ENCODE results near the gene PRSS53. TPM values are rescaled to one million over a fixed set of nuclear protein-coding genes. Genes with fewer than 3 reads are reported as not detected.
"Not testable (repeated sequence)": the region's sequence is repeated elsewhere in the genome, so short reads cannot be mapped to it uniquely, and the experiment has no call there.

The PRSS53 gene
- total RNA-seq, 2 experiments from 2014 or later = 4.7 to 4.9 TPM

- Mint-ChIP-seq H3K36me3 (ENCODE audit: low read depth) (peaks cover 23% of the 10 kb centered on the region), H3K4me1 (peaks cover 39% of the 10 kb centered on the region), H3K4me3 (no peak overlapping the region), H3K9me3 (no peaks in the 10 kb centered on the region), H3K27ac (no peak overlapping the region), H3K27me3 (no peaks in the 10 kb centered on the region)
- no peak for DNase-seq
- CTCF ChIA-PET = no interaction called here
- POLR2A ChIA-PET = no interaction called here
Measured at GRCh38 chr16:31112711-31113110, 24.0 kb upstream of the PRSS53 start.

- H3K4me3 Mint-ChIP-seq = no peak overlapping the region
- no peak for DNase-seq
- no peaks in the 10 kb centered on the region for H3K27me3 Mint-ChIP-seq
- H3K27ac Mint-ChIP-seq = no peak overlapping the region
- ChIA-PET POLR2A (interaction anchor here (1.4 kb wide), 1 partner anchor 38 kb away, joined by 3 read pairs; the partner anchor contains the start of genes ZNF646 and ZNF668), CTCF (no interaction called here)
- H3K9me3 Mint-ChIP-seq = no peaks in the 10 kb centered on the region
- peaks cover 41% of the 10 kb centered on the region for H3K4me1 Mint-ChIP-seq
- peaks cover 23% of the 10 kb centered on the region for H3K36me3 Mint-ChIP-seq (ENCODE audit: low read depth)
Measured at GRCh38 chr16:31111881-31112466, 23.2 kb upstream of the PRSS53 start.

GRCh38 chr16:31110106-31111034, 21.6 kb upstream of the PRSS53 start:
- Mint-ChIP-seq H3K27ac (no peak overlapping the region), H3K4me1 (peaks cover 40% of the 10 kb centered on the region), H3K27me3 (no peaks in the 10 kb centered on the region), H3K9me3 (no peaks in the 10 kb centered on the region), H3K36me3 (ENCODE audit: low read depth) (peaks cover 23% of the 10 kb centered on the region), H3K4me3 (peak overlapping the region; percentile 71)
- POLR2A ChIA-PET = interaction anchor here (1.4 kb wide), 2 partner anchors 36 to 37 kb away, joined by 3 to 4 read pairs; partner anchors contain the start of genes ZNF646 and ZNF668
- no peak for DNase-seq
- CTCF ChIA-PET = no interaction called here

- peak overlapping the region; percentile 71 for H3K4me3 Mint-ChIP-seq
- CTCF ChIA-PET = no interaction called here
- peak overlapping the region; percentile 51 for H3K27ac Mint-ChIP-seq
- H3K4me1 Mint-ChIP-seq = peaks cover 38% of the 10 kb centered on the region
- DNase-seq = no peak
- no peaks in the 10 kb centered on the region for H3K27me3 Mint-ChIP-seq
- H3K36me3 Mint-ChIP-seq (ENCODE audit: low read depth) = peaks cover 23% of the 10 kb centered on the region
- H3K9me3 Mint-ChIP-seq = no peaks in the 10 kb centered on the region
- POLR2A ChIA-PET = interaction anchor here (1.4 kb wide), 1 partner anchor 36 kb away, joined by 4 read pairs; the partner anchor contains the start of genes ZNF646 and ZNF668
Measured at GRCh38 chr16:31109622-31110021, 20.9 kb upstream of the PRSS53 start.

DNA sequence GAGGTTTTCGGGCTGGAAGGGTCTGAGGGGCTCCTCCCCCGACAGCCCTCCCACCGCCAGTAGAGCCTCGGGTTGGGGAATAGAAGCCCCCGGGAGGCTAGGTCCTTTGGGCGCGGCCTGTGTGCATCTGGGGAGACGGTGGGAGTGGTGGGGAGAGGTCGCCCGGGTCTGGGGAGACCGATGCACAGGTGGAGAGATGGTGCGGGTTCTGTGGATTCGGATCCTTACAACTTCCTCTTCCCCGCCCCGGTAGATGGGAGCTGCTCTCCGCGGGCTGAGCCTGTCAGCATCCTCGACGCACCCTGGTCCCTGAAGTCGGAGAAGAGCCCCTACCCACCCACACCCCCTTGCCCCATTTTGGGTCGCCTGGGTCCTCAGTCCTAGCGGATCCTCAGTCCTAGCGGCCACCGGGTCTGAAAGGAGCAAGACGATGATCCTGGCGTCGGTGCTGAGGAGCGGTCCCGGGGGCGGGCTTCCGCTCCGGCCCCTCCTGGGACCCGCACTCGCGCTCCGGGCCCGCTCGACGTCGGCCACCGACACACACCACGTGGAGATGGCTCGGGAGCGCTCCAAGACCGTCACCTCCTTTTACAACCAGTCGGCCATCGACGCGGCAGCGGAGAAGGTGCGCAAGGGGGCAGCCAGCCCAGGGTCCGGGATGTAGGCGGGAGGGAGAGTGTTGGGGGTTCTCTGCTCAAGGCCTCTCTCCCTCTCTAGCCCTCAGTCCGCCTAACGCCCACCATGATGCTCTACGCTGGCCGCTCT, 20.2 kb upstream of the PRSS53 start:
- CTCF ChIA-PET = no interaction called here
- H3K27me3 Mint-ChIP-seq = no peaks in the 10 kb centered on the region
- H3K36me3 Mint-ChIP-seq (ENCODE audit: low read depth) = peaks cover 23% of the 10 kb centered on the region

DNA sequence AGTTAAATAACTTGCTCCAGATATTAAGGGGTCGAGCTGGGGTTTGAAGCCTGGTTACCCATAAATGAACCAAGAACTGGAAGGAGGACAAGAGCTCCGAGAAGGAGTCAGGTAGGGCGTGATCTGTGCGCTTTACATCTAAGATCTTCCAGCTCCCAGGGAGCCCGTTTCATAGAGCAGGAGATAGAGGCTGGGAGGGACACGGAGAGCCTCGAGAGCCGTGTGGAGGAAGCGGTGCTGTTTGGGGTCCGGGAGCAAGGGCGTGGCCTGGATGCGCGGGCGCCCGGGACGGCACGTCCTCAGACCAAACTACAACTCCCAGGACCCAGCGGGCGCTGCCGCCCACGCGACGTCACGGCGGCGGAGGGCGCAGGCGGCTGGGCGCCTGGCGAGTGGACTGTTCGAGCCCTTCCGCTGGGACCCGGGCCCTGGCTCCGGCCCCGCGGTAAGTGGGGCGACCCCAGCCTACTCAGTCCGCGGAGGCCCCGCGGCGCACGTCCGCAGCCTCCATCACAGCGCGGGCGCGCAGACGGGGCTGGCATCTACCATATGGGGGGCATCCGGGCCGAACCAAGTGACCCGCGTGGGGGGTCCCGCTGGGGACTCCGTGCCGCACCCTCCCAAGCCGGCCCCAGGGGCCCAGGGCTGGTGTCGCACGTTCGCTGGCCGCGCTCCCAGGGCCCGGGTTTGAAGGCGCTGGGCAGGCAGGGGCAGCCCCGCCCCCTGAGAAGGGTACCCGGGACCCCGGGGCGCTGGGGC, 19.5 kb upstream of the PRSS53 start, which contains the start of gene BCKDK:
Gene BCKDK, plus strand, starts transcription at position 352 of the 759 bp plus-strand sequence. CDS start 838 bp downstream, outside the sequence.
- Mint-ChIP-seq H3K9me3 (no peaks in the 10 kb centered on the region), H3K36me3 (ENCODE audit: low read depth) (peaks cover 23% of the 10 kb centered on the region), H3K4me3 (peak within 1 kb of the TSS; percentile 75), H3K4me1 (peaks cover 30% of the 10 kb centered on the region), H3K27me3 (no peaks in the 10 kb centered on the region), H3K27ac (peak within 1 kb of the TSS; percentile 68)
- ChIA-PET CTCF (no interaction called here), POLR2A (interaction anchor here (1.0 to 2.0 kb wide), 2 partner anchors 9 to 72 kb away, joined by 5 to 7 read pairs; partner anchors contain the start of genes FUS and KAT8)
- DNase-seq = peak; percentile 82

More for the DNA sequence above, 20.2 kb upstream of the PRSS53 start:
- no peak for DNase-seq
- H3K4me3 Mint-ChIP-seq = peak overlapping the region; percentile 71
- POLR2A ChIA-PET = interaction anchor here (1.4 to 2.0 kb wide), 2 partner anchors 8 to 35 kb away, joined by 4 to 7 read pairs; partner anchors contain the start of genes KAT8, ZNF646 and ZNF668
- H3K27ac Mint-ChIP-seq = peak overlapping the region; percentile 51
- peaks cover 35% of the 10 kb centered on the region for H3K4me1 Mint-ChIP-seq
- H3K9me3 Mint-ChIP-seq = no peaks in the 10 kb centered on the region

DNA sequence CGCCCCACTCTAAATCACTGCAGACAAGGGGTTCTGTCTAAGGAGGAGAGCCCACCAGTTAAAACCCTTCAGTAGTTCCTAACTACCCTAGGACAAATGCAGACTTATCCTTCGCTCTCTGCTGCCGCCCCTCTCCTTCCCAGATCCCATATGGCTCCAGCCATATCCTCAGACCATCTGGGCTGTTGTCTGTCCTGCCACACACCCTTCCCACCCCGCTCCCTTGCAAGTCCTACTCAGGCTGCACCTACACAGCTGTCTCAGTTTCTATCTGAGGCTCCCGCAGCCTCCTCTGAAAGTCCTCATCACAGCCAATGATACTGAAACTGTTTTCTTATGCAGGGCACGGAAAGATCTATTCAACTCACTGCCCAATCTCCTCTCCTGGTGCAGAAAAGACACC, 18.7 kb upstream of the PRSS53 start:
- DNase-seq = peak; percentile 31
- no peaks in the 10 kb centered on the region for H3K27me3 Mint-ChIP-seq
- H3K27ac Mint-ChIP-seq = peak overlapping the region; percentile 68
- H3K36me3 Mint-ChIP-seq (ENCODE audit: low read depth) = peaks cover 23% of the 10 kb centered on the region
- H3K4me1 Mint-ChIP-seq = peaks cover 28% of the 10 kb centered on the region
- POLR2A ChIA-PET = interaction anchor here (1.0 to 2.0 kb wide), 2 partner anchors 10 to 72 kb away, joined by 5 to 7 read pairs; partner anchors contain the start of genes FUS and KAT8
- H3K9me3 Mint-ChIP-seq = no peaks in the 10 kb centered on the region
- CTCF ChIA-PET = interaction anchor here (1.0 kb wide), 1 partner anchor 79 kb away, joined by 3 read pairs; no protein-coding TSS in a partner anchor
- peak overlapping the region; percentile 75 for H3K4me3 Mint-ChIP-seq

GRCh38 chr16:31106509-31107464, 18.0 kb upstream of the PRSS53 start:
- POLR2A ChIA-PET = interaction anchor here (1.0 kb wide), 1 partner anchor 73 kb away, joined by 5 read pairs; the partner anchor contains the start of gene FUS

DNA sequence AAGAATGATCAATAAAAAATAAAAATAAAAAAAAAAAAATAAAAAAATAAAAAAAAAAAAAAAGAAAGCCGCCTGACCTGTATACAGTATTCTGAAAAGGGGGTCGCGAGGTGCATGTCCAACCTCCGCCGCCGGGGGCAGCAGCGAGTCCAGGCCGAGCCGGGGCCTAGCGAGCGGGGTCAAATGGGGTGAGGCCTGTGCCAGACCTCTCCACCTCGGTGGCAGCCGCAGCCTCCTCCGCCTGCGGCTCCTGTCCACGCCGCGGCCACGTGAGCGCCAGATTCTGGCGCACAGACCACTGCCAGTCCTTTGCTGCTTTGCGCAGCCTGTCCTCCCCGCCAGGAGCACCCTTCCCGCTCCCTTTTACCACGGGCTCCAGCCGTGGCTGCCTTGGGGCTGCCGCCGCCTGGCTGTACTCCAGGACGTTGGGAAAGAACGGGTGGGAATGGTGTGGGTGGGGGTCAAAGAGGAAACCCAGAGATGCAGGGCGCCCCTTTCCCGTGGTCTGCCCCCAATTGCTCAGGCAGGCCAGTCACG, 17.0 kb upstream of the PRSS53 start:
- H3K4me1 Mint-ChIP-seq = peaks cover 28% of the 10 kb centered on the region

More at GRCh38 chr16:31106509-31107464, 18.0 kb upstream of the PRSS53 start:
- H3K27me3 Mint-ChIP-seq = no peaks in the 10 kb centered on the region
- peak overlapping the region; percentile 68 for H3K27ac Mint-ChIP-seq
- H3K4me3 Mint-ChIP-seq = peak overlapping the region; percentile 75
- peaks cover 17% of the 10 kb centered on the region for H3K36me3 Mint-ChIP-seq (ENCODE audit: low read depth)
- CTCF ChIA-PET = interaction anchor here (0.8 to 1.0 kb wide), 2 partner anchors 13 to 80 kb away, joined by 3 read pairs; no protein-coding TSS in a partner anchor
- DNase-seq = no peak
- H3K9me3 Mint-ChIP-seq = no peaks in the 10 kb centered on the region
- peaks cover 28% of the 10 kb centered on the region for H3K4me1 Mint-ChIP-seq

GRCh38 chr16:31100876-31101641, 12.3 kb upstream of the PRSS53 start:
- not testable (repeated sequence) for H3K9me3 Mint-ChIP-seq; H3K4me3 Mint-ChIP-seq; H3K36me3 Mint-ChIP-seq (ENCODE audit: low read depth); DNase-seq; H3K4me1 Mint-ChIP-seq; H3K27me3 Mint-ChIP-seq; H3K27ac Mint-ChIP-seq
- CTCF ChIA-PET = interaction anchor here (0.7 to 3.5 kb wide), 4 partner anchors 14 to 41 kb away, joined by 3 to 12 read pairs (median 6); partner anchors contain the start of genes KAT8, ZNF646 and ZNF668
- POLR2A ChIA-PET = interaction anchor here (0.9 to 2.2 kb wide), 3 partner anchors 16 to 106 kb away, joined by 3 to 12 read pairs (median 4); partner anchors contain the start of gene KAT8

More for the DNA sequence above, 17.0 kb upstream of the PRSS53 start:
- POLR2A ChIA-PET = no interaction called here
- no peaks in the 10 kb centered on the region for H3K9me3 Mint-ChIP-seq
- peaks cover 9% of the 10 kb centered on the region for H3K36me3 Mint-ChIP-seq (ENCODE audit: low read depth)
- H3K27ac Mint-ChIP-seq = peak overlapping the region; percentile 40
- CTCF ChIA-PET = no interaction called here
- peak overlapping the region; percentile 13 for H3K4me3 Mint-ChIP-seq
- no peaks in the 10 kb centered on the region for H3K27me3 Mint-ChIP-seq
- peak; percentile 81 for DNase-seq

Data from activated CD4-positive, alpha-beta memory T cell treated with anti-CD3 and anti-CD28 coated beads, Interleukin-2, amount 10 ng/mL, durations not matched to agents 7 days and 5 days (primary cell).